K562 (cell line): ENCODE results near the gene SPINT1. TPM values are rescaled to one million over a fixed set of nuclear protein-coding genes. Genes with fewer than 3 reads are reported as not detected.

Source experiments
- CAMTA2 ChIP-seq: fragments of 250-450 bp; sonication (Bioruptor Pico); conservative IDR thresholded peaks from 2 replicates; pipeline ENCODE4 v1.5.1; 2022
- CEBPZ ChIP-seq: fragments of 150-350 bp; IDR thresholded peaks from 2 replicates; pipeline ENCODE4 v1.6.1; 2014; ENCODE audit warnings: low read depth, mild to moderate bottlenecking, low read length, borderline replicate concordance
- CREB5 ChIP-seq: fragments of 250-450 bp; sonication (Bioruptor Pico); IDR thresholded peaks from 2 replicates; pipeline ENCODE4 v1.5.0; 2020; ENCODE audit warnings: mild to moderate bottlenecking
- GATAD2B ChIP-seq: fragments of 450-650 bp; IDR thresholded peaks from 2 replicates; pipeline ENCODE4 v1.6.1; 2017; ENCODE audit warnings: mild to moderate bottlenecking, borderline replicate concordance
- IRF1 ChIP-seq: sonication (generic); formaldehyde crosslinking; IDR thresholded peaks from 2 replicates; pipeline ENCODE4 v1.8.0; 2022; ENCODE audit warnings: missing genetic modification reagents, mild to moderate bottlenecking, borderline replicate concordance
- NFATC3 ChIP-seq: fragments of 450-650 bp; IDR thresholded peaks from 2 replicates; pipeline ENCODE4 v1.6.1; 2017; ENCODE audit warnings: mild to moderate bottlenecking
- PCBP1 ChIP-seq: fragments of 200-400 bp; formaldehyde crosslinking; IDR thresholded peaks from 2 replicates; pipeline ENCODE4 v1.6.1; 2018; ENCODE audit warnings: mild to moderate bottlenecking, low read depth, low read length; ENCODE audit not compliant: poor library complexity, severe bottlenecking
- POLR2A ChIP-seq: fragments of 450-650 bp; conservative IDR thresholded peaks from 2 replicates; pipeline ENCODE4 v1.6.1; 2016
- TRIM28 ChIP-seq: fragments of 450-650 bp; IDR thresholded peaks from 2 replicates; pipeline ENCODE4 v1.6.1; 2017
- ZBTB5 ChIP-seq: fragments of 450-650 bp; IDR thresholded peaks from 2 replicates; pipeline ENCODE4 v1.6.1; 2017; ENCODE audit warnings: antibody characterized with exemption
- ZFP36 ChIP-seq: fragments of 150-350 bp; IDR thresholded peaks from 2 replicates; pipeline ENCODE4 v1.6.1; 2018; ENCODE audit warnings: low read length, low read depth; ENCODE audit not compliant: partially characterized antibody
- ZNF143 ChIP-seq: sonication (generic); formaldehyde crosslinking; IDR thresholded peaks from 2 replicates; pipeline ENCODE4 v1.9.0; 2022; ENCODE audit warnings: mild to moderate bottlenecking, missing genetic modification reagents
- ZNF449 ChIP-seq: fragments of 250-450 bp; sonication (Bioruptor Pico); IDR thresholded peaks from 2 replicates; pipeline ENCODE4 v1.8.0; 2022; ENCODE audit warnings: moderate library complexity, mild to moderate bottlenecking, inconsistent platforms
- polyA plus RNA-seq, 8 experiments: library from polyadenylated mRNA; depleted of rRNA in 4 of 8; stranded (reverse) in 5 of 8; unstranded in 3 of 8; fragments of >200 nt; fragmentation: Nextera tagmentation in 2 of 8; fragmentation: Illumina TruSeq in 1 of 8; extraction: Ambion mirVana in 2 of 8; extraction: Trizol in 1 of 8; gene quantifications; 2 replicates each; pipeline versions ENCODE4 v1.2.1 to v1.2.3, GENCODE V29; 2011 to 2014; ENCODE audit warnings: inconsistent platforms in 1 of 8, missing spikeins in 1 of 8
- total RNA-seq, 7 experiments: library from RNA; depleted of rRNA in 6 of 7; stranded (reverse); fragments of >200 nt in 6 of 7; fragmentation: Illumina TruSeq in 2 of 7; extraction: Trizol in 2 of 7; gene quantifications; 2 replicates each; pipeline versions ENCODE4 v1.2.1 to v1.2.3, GENCODE V29; 2011 to 2021; ENCODE audit warnings: low replicate concordance in 1 of 7

Gene SPINT1
- total and polyA plus RNA-seq, 9 of the 15 experiments (the other 6 are each of a cell fraction or from before 2014, with no cell fraction given), result 0.78 to 4.5 (median 1.5) TPM

GRCh38 chr15:40891138-40891537, 47.3 kb downstream of the SPINT1 start (continued):
- TF ChIP-seq POLR2A, result no peak
- TF ChIP-seq PCBP1, result no peak
- no peak for TF ChIP-seq ZFP36
- TF ChIP-seq CAMTA2 (CRISPR knock-in tag), result no peak
- no peak for TF ChIP-seq TRIM28
- TF ChIP-seq NFATC3, result no peak
- TF ChIP-seq ZNF143, result no peak
- no peak for TF ChIP-seq ZNF449 (CRISPR knock-in tag)
- TF ChIP-seq CEBPZ, result no peak
- no peak for TF ChIP-seq ZBTB5
- no peak for TF ChIP-seq IRF1 (CRISPR knock-in tag)
- TF ChIP-seq GATAD2B, result no peak
- TF ChIP-seq CREB5 (CRISPR knock-in tag), result no peak
